Measurements from ENCODE around the gene CHORDC1. TPM values are rescaled to one million over a fixed set of nuclear protein-coding genes. Genes with fewer than 3 reads are reported as not detected.

The CHORDC1 gene
- 10 to 100 TPM; 38.1 to 94.7 (median 45.1) TPM for total RNA-seq

- TF ChIP-seq CTCF (IDR thresholded peaks at IDR 0.05; ENCODE audit: low read depth), result no peak
Measured at GRCh38 chr11:90222459-90223247, at the start of gene CHORDC1. CHORDC1 (minus strand) TSS chr11:90223049; CDS start chr11:90222954, 95 bp downstream.

- no peak for TF ChIP-seq CTCF (IDR thresholded peaks at IDR 0.05; ENCODE audit: low read depth)
Measured at GRCh38 chr11:90257158-90257525, 34.3 kb upstream of the CHORDC1 start.

GRCh38 chr11:90256404-90257157 is 33.7 kb upstream of the CHORDC1 start:
- TF ChIP-seq CTCF (IDR thresholded peaks at IDR 0.05; ENCODE audit: low read depth), result no peak

GRCh38 chr11:90254065-90254464 is 31.2 kb upstream of the CHORDC1 start:
- TF ChIP-seq CTCF (IDR thresholded peaks at IDR 0.05; ENCODE audit: low read depth), result no peak

- TF ChIP-seq CTCF (IDR thresholded peaks at IDR 0.05; ENCODE audit: low read depth), result no peak
Measured at GRCh38 chr11:90252053-90252452, 29.2 kb upstream of the CHORDC1 start.

- TF ChIP-seq CTCF (IDR thresholded peaks at IDR 0.05; ENCODE audit: low read depth), result no peak
Measured at GRCh38 chr11:90251599-90251998, 28.8 kb upstream of the CHORDC1 start.

- TF ChIP-seq CTCF (IDR thresholded peaks at IDR 0.05; ENCODE audit: low read depth), result no peak
Measured at GRCh38 chr11:90250970-90251369, 28.1 kb upstream of the CHORDC1 start.
